Measurements from ENCODE around the gene USP2.

Gene USP2

GRCh38 chr11:119420631-119421030 lies 39.1 kb upstream of the USP2 start:
- FAIRE-seq (no peak), DNase-seq (ENCODE audit: insufficient read length, low spot score) (no peak)
- TF ChIP-seq POLR2A (IDR thresholded peaks at IDR 0.05; ENCODE audit: low read depth, low read length) (no peak), PAX5 (IDR thresholded peaks at IDR 0.05; ENCODE audit: insufficient read depth, low read length, severe bottlenecking) (no peak), TAF1 (IDR thresholded peaks at IDR 0.05; ENCODE audit: low read depth, low read length) (no peak), POLR2AphosphoS5 (IDR thresholded peaks at IDR 0.05; ENCODE audit: low read depth, low read length) (no peak), POU2F2 (IDR thresholded peaks at IDR 0.05; ENCODE audit: low read depth, low read length) (no peak), SPI1 (IDR thresholded peaks at IDR 0.05; ENCODE audit: low read depth, low read length) (no peak)

DNA sequence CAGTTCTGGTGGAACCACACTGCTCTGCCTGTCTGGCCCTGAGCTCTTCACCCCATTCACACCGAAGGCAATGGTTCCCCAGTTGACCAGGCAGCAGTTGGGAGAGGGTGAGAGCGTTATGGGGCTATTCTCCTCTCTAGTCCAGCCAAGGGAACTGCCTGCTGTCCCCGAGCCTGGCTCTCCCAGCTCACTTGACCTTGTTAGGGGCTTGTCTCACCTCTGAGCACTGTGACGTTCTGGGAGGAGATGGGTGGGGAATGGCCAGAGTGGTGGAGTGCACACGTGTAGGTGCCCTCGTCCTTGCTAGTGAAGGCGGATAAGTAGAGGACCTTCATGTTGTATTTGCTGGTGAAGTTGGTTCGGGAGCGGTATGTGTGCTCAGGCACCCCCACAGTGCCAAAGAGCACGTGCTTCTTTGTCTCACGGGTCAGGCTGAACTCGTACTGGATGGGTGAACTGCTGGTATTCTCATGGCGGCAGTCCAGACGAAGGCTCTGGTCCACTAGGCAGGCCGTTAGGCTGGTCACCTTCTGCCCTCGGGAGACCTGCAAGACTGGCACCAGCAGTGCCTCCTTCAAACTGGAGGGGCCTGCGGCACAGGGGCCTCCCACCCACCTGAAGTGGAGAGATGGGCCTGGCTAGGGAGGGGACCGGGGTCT lies 38.5 kb upstream of the USP2 start:
- TF ChIP-seq PAX5 (IDR thresholded peaks at IDR 0.05; ENCODE audit: insufficient read depth, low read length, severe bottlenecking) (no peak), POLR2AphosphoS5 (IDR thresholded peaks at IDR 0.05; ENCODE audit: low read depth, low read length) (no peak), POLR2A (IDR thresholded peaks at IDR 0.05; ENCODE audit: low read depth, low read length) (no peak), POU2F2 (IDR thresholded peaks at IDR 0.05; ENCODE audit: low read depth, low read length) (no peak), SPI1 (IDR thresholded peaks at IDR 0.05; ENCODE audit: low read depth, low read length) (no peak), TAF1 (IDR thresholded peaks at IDR 0.05; ENCODE audit: low read depth, low read length) (no peak)
- DNase-seq (ENCODE audit: insufficient read length, low spot score): no peak
- FAIRE-seq: no peak

GRCh38 chr11:119419246-119419645 lies 37.8 kb upstream of the USP2 start:
- no peak for DNase-seq (ENCODE audit: insufficient read length, low spot score)
- TF ChIP-seq POU2F2 (IDR thresholded peaks at IDR 0.05; ENCODE audit: low read depth, low read length): no peak
- TF ChIP-seq POLR2AphosphoS5 (IDR thresholded peaks at IDR 0.05; ENCODE audit: low read depth, low read length): no peak
- TF ChIP-seq POLR2A (IDR thresholded peaks at IDR 0.05; ENCODE audit: low read depth, low read length): no peak
- no peak for TF ChIP-seq SPI1 (IDR thresholded peaks at IDR 0.05; ENCODE audit: low read depth, low read length)
- TF ChIP-seq TAF1 (IDR thresholded peaks at IDR 0.05; ENCODE audit: low read depth, low read length): no peak
- no peak for TF ChIP-seq PAX5 (IDR thresholded peaks at IDR 0.05; ENCODE audit: insufficient read depth, low read length, severe bottlenecking)
- no peak for FAIRE-seq

GRCh38 chr11:119418759-119419158 lies 37.3 kb upstream of the USP2 start:
- no peak for TF ChIP-seq TAF1 (IDR thresholded peaks at IDR 0.05; ENCODE audit: low read depth, low read length)
- TF ChIP-seq POU2F2 (IDR thresholded peaks at IDR 0.05; ENCODE audit: low read depth, low read length): no peak
- TF ChIP-seq POLR2A (IDR thresholded peaks at IDR 0.05; ENCODE audit: low read depth, low read length): no peak
- no peak for TF ChIP-seq SPI1 (IDR thresholded peaks at IDR 0.05; ENCODE audit: low read depth, low read length)
- TF ChIP-seq POLR2AphosphoS5 (IDR thresholded peaks at IDR 0.05; ENCODE audit: low read depth, low read length): no peak
- no peak for TF ChIP-seq PAX5 (IDR thresholded peaks at IDR 0.05; ENCODE audit: insufficient read depth, low read length, severe bottlenecking)
- DNase-seq (ENCODE audit: insufficient read length, low spot score): no peak
- no peak for FAIRE-seq

DNA sequence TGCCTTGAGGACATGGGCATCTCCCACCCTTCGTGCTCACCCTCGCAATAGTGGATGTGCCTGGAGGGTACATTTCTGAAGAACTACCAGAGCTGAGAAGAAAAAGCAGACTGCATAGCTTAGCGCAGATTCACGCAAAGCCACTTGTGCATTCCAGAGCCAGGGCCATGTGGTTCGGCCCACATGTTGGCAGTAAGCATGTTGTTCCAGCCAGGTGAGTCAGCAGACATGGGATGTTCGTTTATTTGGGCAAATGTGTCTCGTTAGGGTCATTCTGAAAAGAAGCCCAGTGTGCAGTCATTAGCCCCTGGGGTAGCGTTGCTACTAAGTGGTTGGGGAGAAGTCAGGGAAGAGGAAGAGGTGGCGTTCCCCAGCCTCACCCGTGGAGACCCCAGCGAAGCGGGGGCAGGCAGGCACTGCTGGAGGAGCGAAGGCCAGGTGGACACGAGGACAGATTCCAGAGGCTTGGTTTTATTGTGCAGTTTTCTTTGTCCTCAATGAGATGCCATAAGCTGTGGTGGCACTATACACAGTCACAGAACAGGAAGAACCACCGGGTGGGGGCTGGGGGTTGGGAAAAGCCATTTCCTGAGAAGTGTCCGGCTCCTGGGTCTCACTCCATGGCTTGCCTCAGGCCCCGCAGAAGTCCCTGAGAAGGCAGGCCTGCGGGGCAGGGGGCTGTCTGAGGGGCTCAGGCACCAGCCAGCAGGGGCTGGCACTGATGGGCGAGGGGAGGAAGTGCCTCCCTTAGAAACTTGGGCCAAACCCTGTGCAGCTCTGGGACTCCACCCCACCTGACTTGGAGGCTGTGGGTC lies 36.4 kb upstream of the USP2 start:
- TF ChIP-seq SPI1 (IDR thresholded peaks at IDR 0.05; ENCODE audit: low read depth, low read length): no peak
- no peak for TF ChIP-seq POU2F2 (IDR thresholded peaks at IDR 0.05; ENCODE audit: low read depth, low read length)
- no peak for TF ChIP-seq POLR2AphosphoS5 (IDR thresholded peaks at IDR 0.05; ENCODE audit: low read depth, low read length)
- TF ChIP-seq PAX5 (IDR thresholded peaks at IDR 0.05; ENCODE audit: insufficient read depth, low read length, severe bottlenecking): no peak
- no peak for FAIRE-seq
- no peak for DNase-seq (ENCODE audit: insufficient read length, low spot score)

- no peak for DNase-seq (ENCODE audit: insufficient read length, low spot score)
- no peak for TF ChIP-seq POU2F2 (IDR thresholded peaks at IDR 0.05; ENCODE audit: low read depth, low read length)
- no peak for TF ChIP-seq SPI1 (IDR thresholded peaks at IDR 0.05; ENCODE audit: low read depth, low read length)
- TF ChIP-seq POLR2A (IDR thresholded peaks at IDR 0.05; ENCODE audit: low read depth, low read length): no peak
- TF ChIP-seq PAX5 (IDR thresholded peaks at IDR 0.05; ENCODE audit: insufficient read depth, low read length, severe bottlenecking): no peak
- TF ChIP-seq POLR2AphosphoS5 (IDR thresholded peaks at IDR 0.05; ENCODE audit: low read depth, low read length): no peak
- no peak for TF ChIP-seq TAF1 (IDR thresholded peaks at IDR 0.05; ENCODE audit: low read depth, low read length)
- no peak for FAIRE-seq
These were observed 35.4 kb upstream of the USP2 start for GRCh38 chr11:119416606-119417580.

DNA sequence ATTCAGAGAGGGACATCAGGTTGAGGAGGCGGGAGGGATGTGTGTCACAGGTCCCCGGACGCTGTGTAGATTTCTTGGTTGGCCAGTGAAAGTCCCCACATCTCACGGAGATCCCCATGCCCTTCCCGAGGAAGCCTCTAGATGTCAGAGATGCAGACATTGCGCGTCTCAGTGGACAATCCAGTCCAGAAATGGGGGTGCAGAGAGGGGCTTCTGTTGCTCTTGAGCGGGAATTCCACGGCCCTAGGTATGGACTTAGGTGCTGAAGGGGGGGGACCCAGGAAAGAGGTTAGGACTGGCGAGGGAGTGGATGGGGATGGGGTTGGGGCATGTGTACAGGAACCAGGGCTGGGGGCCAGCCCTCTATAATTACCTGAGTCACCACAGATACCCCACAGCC lies 34.5 kb upstream of the USP2 start:
- FAIRE-seq (no peak), DNase-seq (ENCODE audit: insufficient read length, low spot score) (no peak)
- TF ChIP-seq TAF1 (IDR thresholded peaks at IDR 0.05; ENCODE audit: low read depth, low read length) (no peak), PAX5 (IDR thresholded peaks at IDR 0.05; ENCODE audit: insufficient read depth, low read length, severe bottlenecking) (no peak)

DNA sequence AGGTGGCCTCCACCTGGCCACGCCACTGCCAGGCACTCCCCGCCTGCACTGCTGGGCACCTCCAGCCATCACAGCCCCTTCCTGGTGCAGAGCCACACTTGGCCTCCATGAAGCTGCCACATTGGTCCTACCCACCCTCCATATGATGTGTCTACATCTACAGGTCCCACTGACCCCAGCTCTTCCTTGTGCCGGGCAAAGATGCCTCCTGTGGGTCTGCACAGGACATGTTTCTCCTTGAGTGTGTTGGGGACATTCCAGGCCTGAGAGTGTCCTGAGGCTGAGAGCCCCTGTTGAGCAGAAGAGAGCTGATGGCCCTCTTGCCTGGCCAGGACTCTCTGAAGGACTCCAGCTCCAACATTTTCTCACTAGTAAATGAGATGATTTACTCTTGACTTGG lies 34.0 kb upstream of the USP2 start:
- FAIRE-seq (no peak), DNase-seq (ENCODE audit: insufficient read length, low spot score) (no peak)
- no peak for TF ChIP-seq SPI1 (IDR thresholded peaks at IDR 0.05; ENCODE audit: low read depth, low read length)
- no peak for TF ChIP-seq TAF1 (IDR thresholded peaks at IDR 0.05; ENCODE audit: low read depth, low read length)
- no peak for TF ChIP-seq POU2F2 (IDR thresholded peaks at IDR 0.05; ENCODE audit: low read depth, low read length)
- no peak for TF ChIP-seq PAX5 (IDR thresholded peaks at IDR 0.05; ENCODE audit: insufficient read depth, low read length, severe bottlenecking)
- no peak for TF ChIP-seq POLR2A (IDR thresholded peaks at IDR 0.05; ENCODE audit: low read depth, low read length)
- no peak for TF ChIP-seq POLR2AphosphoS5 (IDR thresholded peaks at IDR 0.05; ENCODE audit: low read depth, low read length)

DNA sequence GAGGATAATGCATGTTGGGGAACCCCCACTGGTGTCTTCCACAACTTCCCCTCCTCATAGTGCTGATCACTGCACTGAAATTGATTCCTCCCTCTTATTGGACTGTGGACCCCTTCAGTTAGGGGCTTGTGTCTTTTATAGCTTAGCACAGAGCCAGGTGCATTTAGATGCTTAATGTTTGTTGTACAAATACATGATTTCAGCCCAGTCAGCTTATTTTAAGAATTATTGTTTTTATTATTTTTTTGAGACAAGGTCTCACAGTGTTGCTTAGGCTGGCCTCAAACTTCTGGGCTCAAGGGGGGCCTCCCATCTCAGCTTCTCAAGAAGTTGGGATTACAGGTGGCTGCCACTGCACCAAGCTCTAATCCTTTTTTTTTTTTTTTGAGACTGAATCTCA lies 33.2 kb upstream of the USP2 start:
- FAIRE-seq (no peak), DNase-seq (ENCODE audit: insufficient read length, low spot score) (no peak)
- TF ChIP-seq POLR2A (IDR thresholded peaks at IDR 0.05; ENCODE audit: low read depth, low read length) (no peak), PAX5 (IDR thresholded peaks at IDR 0.05; ENCODE audit: insufficient read depth, low read length, severe bottlenecking) (no peak), POU2F2 (IDR thresholded peaks at IDR 0.05; ENCODE audit: low read depth, low read length) (no peak), TAF1 (IDR thresholded peaks at IDR 0.05; ENCODE audit: low read depth, low read length) (no peak), POLR2AphosphoS5 (IDR thresholded peaks at IDR 0.05; ENCODE audit: low read depth, low read length) (no peak), SPI1 (IDR thresholded peaks at IDR 0.05; ENCODE audit: low read depth, low read length) (no peak)

Measured in GM12891 (cell line).